HG03108 (cell line): ENCODE data around the gene CSNK1E.
A peak's percentile ranks its signal among the peaks of the same experiment; 100 is the strongest.

Experiments
- ATAC-seq: cut with Tn5 transposase; IDR thresholded peaks from one replicate; pipeline ENCODE4 v1.9.1; 2021; ENCODE audit warnings: moderate library complexity; ENCODE audit not compliant: unreplicated experiment

The CSNK1E gene

GRCh38 chr22:38335077-38335476 lies 17.8 kb upstream of the CSNK1E start:
- ATAC-seq, result no peak

GRCh38 chr22:38327805-38328204 lies 10.6 kb upstream of the CSNK1E start:
- ATAC-seq, result no peak

GRCh38 chr22:38327396-38327795 lies 10.2 kb upstream of the CSNK1E start:
- ATAC-seq, result no peak

GRCh38 chr22:38325587-38325986 lies 8.4 kb upstream of the CSNK1E start:
- no peak for ATAC-seq

GRCh38 chr22:38320605-38321402 lies 3.6 kb upstream of the CSNK1E start:
- no peak for ATAC-seq

GRCh38 chr22:38318792-38319773 lies 1.9 kb upstream of the CSNK1E start:
- ATAC-seq, result no peak

GRCh38 chr22:38317995-38318715 lies 922 bp upstream of the CSNK1E start:
- ATAC-seq, result no peak

- peak; percentile 12 for ATAC-seq
Observed at GRCh38 chr22:38316364-38317121, 690 bp downstream of the CSNK1E start.

- no peak for ATAC-seq
Observed at GRCh38 chr22:38315823-38316363, 1.3 kb downstream of the CSNK1E start.

- no peak for ATAC-seq
Observed at GRCh38 chr22:38314933-38315822, 2.1 kb downstream of the CSNK1E start.

- no peak for ATAC-seq
Observed at GRCh38 chr22:38314051-38314932, 2.9 kb downstream of the CSNK1E start.

GRCh38 chr22:38313384-38313955 lies 3.8 kb downstream of the CSNK1E start:
- no peak for ATAC-seq

- ATAC-seq, result no peak
Observed at GRCh38 chr22:38312261-38312800, 4.9 kb downstream of the CSNK1E start.

- ATAC-seq, result no peak
Observed at GRCh38 chr22:38311323-38311620, 6.0 kb downstream of the CSNK1E start.

- no peak for ATAC-seq
Observed at GRCh38 chr22:38310518-38311322, 6.5 kb downstream of the CSNK1E start.

- no peak for ATAC-seq
Observed at GRCh38 chr22:38309614-38310517, 7.4 kb downstream of the CSNK1E start.
